Natural killer cell (primary cell): ENCODE data around the gene MSL3B. TPM values are rescaled to one million over a fixed set of nuclear protein-coding genes. Genes with fewer than 3 reads are reported as not detected.

ENCODE experiments used
- total RNA-seq, 4 donors: library from RNA; stranded (reverse); fragments of 120-200 nt in 1 of 4; gene quantifications; one replicate each; pipeline versions ENCODE4 v1.2.3 to v1.2.4, GENCODE V29; 2013 to 2022

MSL3B gene

Other genes with a start within 250 kb of the MSL3B start
- gene UGT1A10, start 231.9 kb downstream of the MSL3B start, total RNA-seq: not detected
- not detected for gene UGT1A9, start 196.5 kb downstream of the MSL3B start, total RNA-seq
- not detected for gene UGT1A7, start 186.5 kb downstream of the MSL3B start, total RNA-seq
- not detected for gene UGT1A6, start 175.5 kb downstream of the MSL3B start, total RNA-seq
- not detected for gene UGT1A5, start 155.5 kb downstream of the MSL3B start, total RNA-seq
- not detected for gene UGT1A4, start 149.7 kb downstream of the MSL3B start, total RNA-seq
- not detected for gene UGT1A3, start 139.3 kb downstream of the MSL3B start, total RNA-seq
- not detected for gene UGT1A1, start 108.1 kb downstream of the MSL3B start, total RNA-seq
- not detected for gene MROH2A, start 90.1 kb downstream of the MSL3B start, total RNA-seq
- 1 to 10 TPM in 2 of 3 donors, under 1 TPM in 1; 0.87 to 3.2 (median 1.5) TPM for gene HJURP, start 13.9 kb downstream of the MSL3B start, total RNA-seq
- gene TRPM8, start 49.0 kb upstream of the MSL3B start, total RNA-seq: not detected
- gene SPP2, start 182.3 kb upstream of the MSL3B start, total RNA-seq: not detected